Adrenal gland (tissue), 12 donors: ENCODE results near the gene MAT2A. TPM values are rescaled to one million over a fixed set of nuclear protein-coding genes. Genes with fewer than 3 reads are reported as not detected.
A peak's percentile ranks its signal among the peaks of the same experiment; 100 is the strongest.

Experiments used
- DNase-seq, 7 donors: peaks; one replicate each; pipeline ENCODE4 v3.0.0-alpha.2; 2019 to 2020
- H3K27ac ChIP-seq, 5 donors: fragments of 200-600 bp; sonication (generic) in 4 of 5; 1 replicate in 3 of 5; 2 replicates in 2 of 5; pipeline versions ENCODE4 v1.5.1 to v1.8.0; 2016 to 2020; ENCODE audit warnings: mild to moderate bottlenecking in 1 of 5
- H3K27me3 ChIP-seq: fragments of 200-600 bp; 2 replicates; pipeline ENCODE4 v1.8.0; 2021
- H3K36me3 ChIP-seq, 2 donors: fragments of 200-600 bp; replicated peaks in 1 of 2; 1 replicate in 1 of 2; 2 replicates in 1 of 2; pipeline versions ENCODE4 v1.5.1 to v1.8.0; 2018 to 2022
- H3K4me1 ChIP-seq, 2 donors: fragments of 200-600 bp; replicated peaks in 1 of 2; 1 replicate in 1 of 2; 2 replicates in 1 of 2; pipeline versions ENCODE4 v1.5.1 to v1.8.0; 2018 to 2021
- H3K4me3 ChIP-seq, 4 donors: fragments of 200-600 bp; sonication (generic) in 3 of 4; one replicate each; pipeline ENCODE4 v1.5.1; 2016 to 2018
- H3K9me3 ChIP-seq, 3 donors: fragments of 200-600 bp; sonication (generic) in 1 of 3; replicated peaks in 1 of 3; 1 replicate in 2 of 3; 2 replicates in 1 of 3; pipeline versions ENCODE4 v1.5.1 to v1.8.0; 2016 to 2021
- POLR2A ChIP-seq, 2 donors: fragments of 450-650 bp; IDR thresholded peaks; one replicate each; pipeline ENCODE4 v1.6.1; 2017; ENCODE audit warnings: antibody characterized with exemption in 2 of 2, mild to moderate bottlenecking in 2 of 2, moderate library complexity in 1 of 2
- WGBS, 4 donors: extraction: QIAGEN DNeasy Blood & Tissue Kit in 2 of 4; methylation state at CpG; one replicate each; pipeline versions ENCODE4 v1.1.5 to v1.1.7; 2013 to 2017; 5-methylcytosine and 5-hydroxymethylcytosine counted together
- intact Hi-C, 2 donors: fragments of 100-400 bp; cut with DNase I; formaldehyde crosslinking; loops; one replicate each; pipeline versions ENCODE4 v1.14.1 to v1.15.0; 2022 to 2023
- polyA plus RNA-seq, 3 donors: library from polyadenylated mRNA; stranded (reverse); fragments of 200-250 nt in 2 of 3; fragments of 350-450 nt in 1 of 3; fragmentation: Illumina TruSeq in 1 of 3; extraction: RNeasy Lipid Tissue Mini Kit (QIAGEN cat#74804) in 1 of 3; gene quantifications; one replicate each; pipeline ENCODE4 v1.2.3, GENCODE V29; 2013 to 2014
- total RNA-seq, 9 donors: library from RNA; depleted of rRNA in 4 of 9; stranded (reverse); fragments of >200 nt in 4 of 9; fragments of 120-200 nt in 1 of 9; fragmentation: NEBNext Ultra II Directional in 1 of 9; extraction: Animal tissue kit (Norgen Biotek cat#: 25700) in 1 of 9; gene quantifications; one replicate each; pipeline versions ENCODE4 v1.1.0 to v1.2.4, GENCODE V29; 2013 to 2023
- TF ChIP-seq, protein P1 (sequence below), 6 experiments: fragments of 450-650 bp in 4 of 6; fragments of 200-600 bp in 2 of 6; sonication (generic) in 1 of 6; IDR thresholded peaks; 1 replicate in 5 of 6; 2 replicates in 1 of 6; pipeline versions ENCODE4 v1.5.1 to v1.8.0; 2016 to 2021; ENCODE audit warnings: antibody characterized with exemption in 6 of 6, mild to moderate bottlenecking in 2 of 6, moderate library complexity in 1 of 6
- donor health status: healthy with polysubstance abuse.
- donor health status: Bipolar disorder and iron deficiency.
- donor health status: DM: yes; HTN: yes; CAD: no.
- donor health status: DM: no; HTN: no; CAD: no.
- donor health status: DM: no; HTN: no; CAD: no.
- donor health status: DM: yes; HTN: yes; CAD: no.

Gene MAT2A
- total and polyA plus RNA-seq, 12 donors = 41.1 to 429 (median 148) TPM

DNA sequence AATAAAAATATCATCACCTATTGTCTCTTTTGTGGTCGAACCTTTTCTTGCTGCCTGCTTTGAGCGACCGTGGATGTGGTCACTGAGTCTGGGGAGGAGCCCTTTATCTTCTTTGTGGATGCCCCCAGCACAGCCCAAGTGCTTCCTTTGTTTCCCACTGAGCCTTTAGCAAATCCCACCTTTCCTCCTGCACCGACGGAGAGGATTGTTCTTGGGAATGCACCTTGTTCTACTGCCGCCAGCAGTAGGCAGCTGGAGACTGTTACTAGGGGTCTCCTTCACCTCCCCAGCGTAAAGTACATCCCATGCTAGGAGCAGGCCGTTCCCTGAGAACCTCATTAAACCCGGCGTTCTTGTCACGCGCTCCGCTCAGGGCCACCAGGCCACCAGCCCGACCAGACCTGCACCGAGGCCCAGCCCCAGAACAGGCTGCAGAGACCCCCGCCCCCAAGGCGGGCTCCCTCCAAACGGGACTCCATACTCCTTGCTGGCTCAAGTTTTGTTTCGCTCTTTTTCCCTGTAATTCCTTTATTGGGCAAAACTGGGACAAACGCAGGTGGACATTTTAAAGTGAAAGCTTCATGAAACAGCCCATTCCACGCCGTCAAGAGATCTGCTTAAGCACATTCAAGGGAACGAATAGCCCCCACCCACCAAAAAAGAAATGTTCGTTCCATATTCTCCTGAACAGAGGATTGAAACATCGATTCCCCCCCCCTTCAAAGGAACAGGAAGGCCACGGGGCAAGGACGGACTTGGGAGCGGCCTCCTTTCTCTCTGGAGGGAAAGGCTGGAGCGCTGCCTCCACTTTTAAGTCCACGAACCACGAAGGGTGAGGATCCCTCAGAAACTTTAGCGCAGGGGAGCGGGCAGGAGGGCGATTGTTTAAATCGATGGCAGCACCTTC lies 1.1 kb upstream of the MAT2A start:
- DNase-seq = peak; percentile 63 to 86 (median 70)
- H3K9me3 ChIP-seq = no peaks in the 10 kb centered on the region
- 3 to 5% (median 4%) methylated on average over 31 to 35 of the region's 35 CpGs for WGBS, 4 donors

DNA sequence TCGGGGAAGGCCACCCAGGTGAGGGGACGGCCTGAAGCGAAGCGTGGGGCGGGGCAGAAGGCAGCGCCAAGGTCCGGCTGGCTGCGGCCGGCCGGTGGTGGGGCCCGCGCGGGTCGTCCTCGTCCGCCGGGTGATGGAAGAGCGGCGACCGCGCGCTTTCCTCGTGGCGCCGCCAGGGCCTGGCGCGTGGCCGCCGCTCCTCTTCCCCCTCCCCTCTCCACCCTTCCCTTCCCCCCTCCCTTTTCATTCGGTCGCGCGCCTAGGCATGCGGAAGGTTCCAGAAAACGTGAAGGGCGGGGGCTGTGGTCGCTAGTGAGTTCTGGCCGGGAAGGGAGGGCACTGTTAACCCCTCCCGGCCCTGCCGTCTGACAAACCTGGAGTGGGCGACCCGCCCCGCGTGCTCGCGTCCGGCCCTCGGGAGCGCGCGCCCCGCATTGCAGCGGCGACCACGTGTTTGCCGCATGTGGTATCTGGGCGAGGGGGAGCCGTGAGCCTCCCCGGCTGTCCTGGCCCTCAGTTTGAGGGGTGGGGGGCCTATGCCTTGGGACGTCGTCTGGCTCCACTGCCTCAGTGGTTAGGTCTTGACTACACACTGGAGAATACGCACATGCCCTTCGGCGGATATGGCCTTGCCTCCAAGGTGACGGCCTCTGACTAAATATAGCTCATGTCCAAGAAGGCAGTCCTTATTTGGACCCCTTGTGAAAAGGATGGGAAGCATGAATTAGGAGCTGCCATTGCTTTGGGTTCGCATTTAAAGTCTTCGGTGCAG lies 579 bp downstream of the MAT2A start:
- 0% methylated on average over 16 to 67 of the region's 67 CpGs for WGBS, 4 donors
- Histone ChIP-seq H3K27ac (peak overlapping the region; percentile 94 to 100 (median 99)), H3K27me3 (no peaks in the 10 kb centered on the region), H3K4me3 (peak overlapping the region; percentile 47 to 98 (median 72)), H3K9me3 (no peaks in the 10 kb centered on the region), H3K36me3 (peaks cover 0 to 40% of the 10 kb centered on the region in 2 donors), H3K4me1 (peaks cover 20 to 56% of the 10 kb centered on the region in 2 donors)
- TF ChIP-seq, protein P1, sequence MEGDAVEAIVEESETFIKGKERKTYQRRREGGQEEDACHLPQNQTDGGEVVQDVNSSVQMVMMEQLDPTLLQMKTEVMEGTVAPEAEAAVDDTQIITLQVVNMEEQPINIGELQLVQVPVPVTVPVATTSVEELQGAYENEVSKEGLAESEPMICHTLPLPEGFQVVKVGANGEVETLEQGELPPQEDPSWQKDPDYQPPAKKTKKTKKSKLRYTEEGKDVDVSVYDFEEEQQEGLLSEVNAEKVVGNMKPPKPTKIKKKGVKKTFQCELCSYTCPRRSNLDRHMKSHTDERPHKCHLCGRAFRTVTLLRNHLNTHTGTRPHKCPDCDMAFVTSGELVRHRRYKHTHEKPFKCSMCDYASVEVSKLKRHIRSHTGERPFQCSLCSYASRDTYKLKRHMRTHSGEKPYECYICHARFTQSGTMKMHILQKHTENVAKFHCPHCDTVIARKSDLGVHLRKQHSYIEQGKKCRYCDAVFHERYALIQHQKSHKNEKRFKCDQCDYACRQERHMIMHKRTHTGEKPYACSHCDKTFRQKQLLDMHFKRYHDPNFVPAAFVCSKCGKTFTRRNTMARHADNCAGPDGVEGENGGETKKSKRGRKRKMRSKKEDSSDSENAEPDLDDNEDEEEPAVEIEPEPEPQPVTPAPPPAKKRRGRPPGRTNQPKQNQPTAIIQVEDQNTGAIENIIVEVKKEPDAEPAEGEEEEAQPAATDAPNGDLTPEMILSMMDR (IDR thresholded peaks at IDR 0.05) = no peak
- peak in 1 of 2 donors; percentile 8 for TF ChIP-seq POLR2A (IDR thresholded peaks at IDR 0.05)
- intact Hi-C loops = loop anchor here (5.0 kb wide), 1 partner anchor 102 kb away; no protein-coding TSS in a partner anchor
- peak; percentile 63 to 84 (median 72) for DNase-seq

More for the DNA sequence above, 1.1 kb upstream of the MAT2A start:
- Histone ChIP-seq H3K36me3 (peaks cover 0 to 23% of the 10 kb centered on the region in 2 donors), H3K27ac (peak overlapping the region; percentile 94 to 100 (median 99)), H3K27me3 (no peaks in the 10 kb centered on the region), H3K4me3 (peak overlapping the region; percentile 33 to 82 (median 52)), H3K4me1 (peaks cover 20 to 48% of the 10 kb centered on the region in 2 donors)
- peak in 1 of 2 donors; percentile 19 for TF ChIP-seq POLR2A (IDR thresholded peaks at IDR 0.05)
- TF ChIP-seq, protein P1 (IDR thresholded peaks at IDR 0.05) = no peak
- intact Hi-C loops = loop anchor here (5.0 kb wide), 1 partner anchor 101 kb away; no protein-coding TSS in a partner anchor

DNA sequence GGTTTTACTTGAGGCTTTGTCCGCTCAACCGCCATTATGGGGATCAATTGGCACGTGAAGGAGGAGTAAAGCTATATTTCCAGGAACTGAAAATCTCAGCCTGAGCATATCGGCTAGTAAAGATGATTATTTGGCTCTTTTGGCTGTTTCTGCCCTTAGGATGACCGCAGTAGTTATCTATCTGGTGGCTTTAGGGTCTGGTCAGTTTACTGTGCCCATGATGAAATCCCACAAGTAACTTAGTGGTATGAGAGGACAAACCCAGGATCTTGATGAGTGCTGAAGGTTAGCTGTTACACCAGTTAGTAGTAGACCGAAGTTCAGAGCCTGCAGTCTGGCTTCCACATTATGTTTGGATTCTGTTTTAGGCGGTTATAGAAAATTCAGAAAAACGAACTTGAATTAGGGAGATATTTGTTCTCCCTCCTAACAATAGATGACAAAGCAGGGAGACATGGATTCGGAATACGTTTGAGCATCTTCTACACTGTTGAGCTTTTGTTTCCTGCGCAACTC lies 1.2 kb downstream of the MAT2A start:
- peak overlapping the region; percentile 47 to 98 (median 72) for H3K4me3 ChIP-seq
- peaks cover 20 to 58% of the 10 kb centered on the region in 2 donors for H3K4me1 ChIP-seq
- H3K36me3 ChIP-seq = peaks cover 0 to 47% of the 10 kb centered on the region in 2 donors
- peak overlapping the region; percentile 94 to 100 (median 99) for H3K27ac ChIP-seq
- 3 to 9% (median 7%) methylated on average over 9 to 11 of the region's 11 CpGs for WGBS, 4 donors
- no peaks in the 10 kb centered on the region for H3K27me3 ChIP-seq
- intact Hi-C loops = no loop called here
- TF ChIP-seq POLR2A (IDR thresholded peaks at IDR 0.05) = no peak
- TF ChIP-seq, protein P1 (IDR thresholded peaks at IDR 0.05) = no peak
- DNase-seq = no peak
- no peaks in the 10 kb centered on the region for H3K9me3 ChIP-seq
